Smooth muscle cell (in vitro differentiated cells): ENCODE measurements around the gene RBM33. TPM values are rescaled to one million over a fixed set of nuclear protein-coding genes. Genes with fewer than 3 reads are reported as not detected.

Source experiments
- DNase-seq: peaks from one replicate; lab custom pipeline; 2025; ENCODE audit not compliant: unreplicated experiment; lab: John Stamatoyannopoulos, UW
- H2AFZ ChIP-seq: fragments of 200-600 bp; sonication (generic); 2 replicates; pipeline ENCODE4 v1.6.0; 2016; ENCODE audit warnings: antibody characterized with exemption, low read depth, mild to moderate bottlenecking
- H3F3A ChIP-seq: fragments of 200-600 bp; sonication (generic); 2 replicates; pipeline ENCODE4 v1.6.0; 2017; ENCODE audit warnings: antibody characterized with exemption, low read depth
- H3K27ac ChIP-seq: fragments of 200-600 bp; sonication (generic); 2 replicates; pipeline ENCODE4 v1.5.1; 2016; ENCODE audit warnings: low read depth, mild to moderate bottlenecking
- H3K27me3 ChIP-seq: fragments of 200-600 bp; sonication (generic); 2 replicates; pipeline ENCODE4 v1.6.1; 2016; ENCODE audit warnings: low read depth, mild to moderate bottlenecking
- H3K36me3 ChIP-seq: fragments of 200-600 bp; sonication (generic); 2 replicates; pipeline ENCODE4 v1.5.1; 2016; ENCODE audit warnings: low read depth
- H3K4me1 ChIP-seq: fragments of 200-600 bp; sonication (generic); 2 replicates; pipeline ENCODE4 v1.5.1; 2016; ENCODE audit warnings: low read depth
- H3K4me2 ChIP-seq: fragments of 200-600 bp; sonication (generic); 2 replicates; pipeline ENCODE4 v1.6.0; 2016; ENCODE audit warnings: mild to moderate bottlenecking
- H3K4me3 ChIP-seq: fragments of 200-600 bp; sonication (generic); 2 replicates; pipeline ENCODE4 v1.5.1; 2016; ENCODE audit warnings: mild to moderate bottlenecking
- H3K79me2 ChIP-seq: fragments of 200-600 bp; sonication (generic); 2 replicates; pipeline ENCODE4 v1.6.0; 2016; ENCODE audit warnings: low read depth, mild to moderate bottlenecking
- H3K9ac ChIP-seq: fragments of 200-600 bp; sonication (generic); 2 replicates; pipeline ENCODE4 v1.6.0; 2016; ENCODE audit warnings: low read depth
- H3K9me3 ChIP-seq: fragments of 200-600 bp; sonication (generic); replicated peaks from 2 replicates; pipeline ENCODE4 v1.5.1; 2016; ENCODE audit warnings: low read depth
- H4K20me1 ChIP-seq: fragments of 200-600 bp; sonication (generic); 2 replicates; pipeline ENCODE4 v1.6.0; 2016; ENCODE audit warnings: low read depth
- WGBS: methylation state at CpG from one replicate; pipeline ENCODE4 v1.1.7; 2016; ENCODE audit warnings: low lambda C conversion rate; 5-methylcytosine and 5-hydroxymethylcytosine counted together
- polyA plus RNA-seq: library from polyadenylated mRNA; unstranded; fragments of >200 nt; fragmentation: Nextera tagmentation; extraction: Ambion mirVana; gene quantifications from 2 replicates; pipeline ENCODE4 v1.2.1, GENCODE V29; 2016
- total RNA-seq: library from RNA; depleted of rRNA; stranded (reverse); fragments of >200 nt; gene quantifications from 2 replicates; pipeline ENCODE4 v1.2.3, GENCODE V29; 2014
- TF ChIP-seq, protein P1 (sequence below): fragments of 200-600 bp; sonication (generic); IDR thresholded peaks from 2 replicates; pipeline ENCODE4 v1.5.1; 2017; ENCODE audit warnings: borderline replicate concordance, mild to moderate bottlenecking, antibody characterized with exemption; ENCODE audit not compliant: insufficient read depth, poor library complexity, severe bottlenecking

Gene RBM33, protein sequence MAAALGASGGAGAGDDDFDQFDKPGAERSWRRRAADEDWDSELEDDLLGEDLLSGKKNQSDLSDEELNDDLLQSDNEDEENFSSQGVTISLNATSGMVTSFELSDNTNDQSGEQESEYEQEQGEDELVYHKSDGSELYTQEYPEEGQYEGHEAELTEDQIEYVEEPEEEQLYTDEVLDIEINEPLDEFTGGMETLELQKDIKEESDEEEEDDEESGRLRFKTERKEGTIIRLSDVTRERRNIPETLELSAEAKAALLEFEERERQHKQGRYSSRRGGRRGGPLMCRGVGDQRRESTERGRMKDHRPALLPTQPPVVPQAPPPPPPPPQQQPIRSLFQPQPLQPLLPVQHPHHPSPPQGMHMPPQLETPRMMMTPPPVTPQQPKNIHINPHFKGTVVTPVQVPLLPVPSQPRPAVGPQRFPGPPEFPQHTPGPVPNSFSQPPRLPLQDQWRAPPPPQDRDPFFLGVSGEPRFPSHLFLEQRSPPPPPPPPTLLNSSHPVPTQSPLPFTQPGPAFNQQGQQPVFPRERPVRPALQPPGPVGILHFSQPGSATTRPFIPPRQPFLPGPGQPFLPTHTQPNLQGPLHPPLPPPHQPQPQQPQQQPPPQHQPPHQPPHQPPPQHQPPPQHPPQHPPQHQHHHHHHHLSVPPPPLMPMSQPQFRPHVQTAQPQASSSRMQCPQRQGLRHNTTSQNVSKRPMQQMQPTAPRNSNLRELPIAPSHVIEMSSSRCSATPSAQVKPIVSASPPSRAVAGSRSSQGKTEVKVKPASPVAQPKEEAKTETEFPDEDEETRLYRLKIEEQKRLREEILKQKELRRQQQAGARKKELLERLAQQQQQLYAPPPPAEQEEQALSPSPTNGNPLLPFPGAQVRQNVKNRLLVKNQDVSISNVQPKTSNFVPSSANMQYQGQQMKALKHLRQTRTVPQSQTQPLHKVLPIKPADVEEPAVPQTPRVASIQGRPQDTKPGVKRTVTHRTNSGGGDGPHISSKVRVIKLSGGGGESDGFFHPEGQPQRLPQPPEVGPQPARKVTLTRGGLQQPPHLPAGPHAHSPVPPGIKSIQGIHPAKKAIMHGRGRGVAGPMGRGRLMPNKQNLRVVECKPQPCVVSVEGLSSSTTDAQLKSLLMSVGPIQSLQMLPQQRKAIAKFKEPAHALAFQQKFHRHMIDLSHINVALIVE
- 16.2 and 22.5 TPM in 2 replicates for total RNA-seq
- 25.3 and 45.7 TPM in 2 replicates for polyA plus RNA-seq

DNA sequence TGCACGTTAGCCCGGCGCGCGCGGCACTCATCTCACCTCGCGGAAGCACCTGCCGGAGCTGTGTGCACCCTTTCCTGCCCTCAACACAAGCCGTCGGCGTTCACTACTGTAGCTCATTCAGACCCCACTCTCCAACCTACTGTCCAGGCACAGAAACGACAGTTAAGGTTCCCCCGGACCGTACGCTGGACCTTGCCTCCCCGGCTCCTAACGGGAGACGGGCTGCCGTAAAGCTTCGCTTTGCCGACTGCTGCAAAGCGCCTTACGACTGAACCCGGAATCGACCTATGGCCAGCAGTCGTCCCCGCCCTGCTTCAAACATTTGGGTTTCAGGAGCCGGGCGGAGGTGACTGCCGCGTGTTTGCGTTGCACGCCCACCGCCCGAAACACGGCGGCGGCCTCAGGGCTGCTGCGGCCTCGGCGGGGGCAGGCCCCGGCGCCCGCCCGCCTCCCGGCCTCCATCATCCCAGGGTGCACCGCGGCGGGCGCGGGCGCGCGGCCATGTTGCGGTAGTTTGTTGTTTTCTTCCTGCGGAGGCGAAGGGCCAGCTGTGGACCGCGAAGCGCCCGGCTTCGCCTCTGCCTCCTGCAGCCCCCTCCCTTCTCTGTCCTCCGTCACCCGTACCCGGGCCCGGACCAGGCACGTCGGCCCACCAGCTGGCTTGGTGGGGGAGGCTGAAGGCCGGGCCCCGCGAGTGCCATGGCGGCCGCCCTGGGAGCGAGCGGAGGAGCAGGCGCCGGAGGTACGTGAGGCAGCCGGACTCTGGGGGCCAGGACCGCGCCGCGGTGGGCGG, at the start of gene RBM33:
TSS of gene RBM33 (plus strand) at position 484 of the 793 bp plus-strand sequence. CDS start at position 700, 216 bp downstream.
- Histone ChIP-seq H3K4me2 (peak within 1 kb of the TSS; percentile 96), H3K4me3 (peak within 1 kb of the TSS; percentile 100), H4K20me1 (peaks cover 37% of the 10 kb centered on the region), H3K4me1 (peaks cover 11% of the 10 kb centered on the region), H3K79me2 (peaks cover 48% of the 10 kb centered on the region), H3F3A (no peaks in the 10 kb centered on the region), H3K9me3 (peaks cover 5% of the 10 kb centered on the region), H3K9ac (peak within 1 kb of the TSS; percentile 99), H2AFZ (peak within 1 kb of the TSS; percentile 95), H3K36me3 (no peaks in the 10 kb centered on the region), H3K27ac (peak within 1 kb of the TSS; percentile 97), H3K27me3 (no peaks in the 10 kb centered on the region)
- WGBS, result under 1% methylated on average over 83 of the region's 85 CpGs
- TF ChIP-seq, protein P1, sequence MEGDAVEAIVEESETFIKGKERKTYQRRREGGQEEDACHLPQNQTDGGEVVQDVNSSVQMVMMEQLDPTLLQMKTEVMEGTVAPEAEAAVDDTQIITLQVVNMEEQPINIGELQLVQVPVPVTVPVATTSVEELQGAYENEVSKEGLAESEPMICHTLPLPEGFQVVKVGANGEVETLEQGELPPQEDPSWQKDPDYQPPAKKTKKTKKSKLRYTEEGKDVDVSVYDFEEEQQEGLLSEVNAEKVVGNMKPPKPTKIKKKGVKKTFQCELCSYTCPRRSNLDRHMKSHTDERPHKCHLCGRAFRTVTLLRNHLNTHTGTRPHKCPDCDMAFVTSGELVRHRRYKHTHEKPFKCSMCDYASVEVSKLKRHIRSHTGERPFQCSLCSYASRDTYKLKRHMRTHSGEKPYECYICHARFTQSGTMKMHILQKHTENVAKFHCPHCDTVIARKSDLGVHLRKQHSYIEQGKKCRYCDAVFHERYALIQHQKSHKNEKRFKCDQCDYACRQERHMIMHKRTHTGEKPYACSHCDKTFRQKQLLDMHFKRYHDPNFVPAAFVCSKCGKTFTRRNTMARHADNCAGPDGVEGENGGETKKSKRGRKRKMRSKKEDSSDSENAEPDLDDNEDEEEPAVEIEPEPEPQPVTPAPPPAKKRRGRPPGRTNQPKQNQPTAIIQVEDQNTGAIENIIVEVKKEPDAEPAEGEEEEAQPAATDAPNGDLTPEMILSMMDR, result no peak
- peak; percentile 37 for DNase-seq

GRCh38 chr7:155594961-155595366, 49.5 kb upstream of the RBM33 start:
- H4K20me1 ChIP-seq, result no peaks in the 10 kb centered on the region
- no peak overlapping the region for H2AFZ ChIP-seq
- no peak overlapping the region for H3K4me2 ChIP-seq
- no peak overlapping the region for H3K4me3 ChIP-seq
- TF ChIP-seq, protein P1, result no peak
- no peaks in the 10 kb centered on the region for H3K79me2 ChIP-seq
- WGBS, result 61% methylated on average over 3 of the region's 3 CpGs
- no peaks in the 10 kb centered on the region for H3K9me3 ChIP-seq
- no peak overlapping the region for H3K27ac ChIP-seq
- no peaks in the 10 kb centered on the region for H3K36me3 ChIP-seq
- no peak for DNase-seq
- no peaks in the 10 kb centered on the region for H3K4me1 ChIP-seq
- H3K9ac ChIP-seq, result no peak overlapping the region
- peaks cover 5% of the 10 kb centered on the region for H3K27me3 ChIP-seq
- H3F3A ChIP-seq, result no peaks in the 10 kb centered on the region

- Histone ChIP-seq H4K20me1 (no peaks in the 10 kb centered on the region), H3K27me3 (peaks cover 5% of the 10 kb centered on the region), H2AFZ (no peak overlapping the region), H3K9ac (no peak overlapping the region), H3K4me2 (no peak overlapping the region), H3K36me3 (no peaks in the 10 kb centered on the region), H3K4me3 (no peak overlapping the region), H3K79me2 (no peaks in the 10 kb centered on the region), H3K27ac (no peak overlapping the region), H3K4me1 (no peaks in the 10 kb centered on the region), H3K9me3 (no peaks in the 10 kb centered on the region), H3F3A (no peaks in the 10 kb centered on the region)
- WGBS, result 83% methylated on average over 1 of the region's 1 CpG
- no peak for DNase-seq
- TF ChIP-seq, protein P1, result no peak
Measured at GRCh38 chr7:155597753-155598140, 46.7 kb upstream of the RBM33 start.
